ENCODE measurements around the gene PARVG.

DNA sequence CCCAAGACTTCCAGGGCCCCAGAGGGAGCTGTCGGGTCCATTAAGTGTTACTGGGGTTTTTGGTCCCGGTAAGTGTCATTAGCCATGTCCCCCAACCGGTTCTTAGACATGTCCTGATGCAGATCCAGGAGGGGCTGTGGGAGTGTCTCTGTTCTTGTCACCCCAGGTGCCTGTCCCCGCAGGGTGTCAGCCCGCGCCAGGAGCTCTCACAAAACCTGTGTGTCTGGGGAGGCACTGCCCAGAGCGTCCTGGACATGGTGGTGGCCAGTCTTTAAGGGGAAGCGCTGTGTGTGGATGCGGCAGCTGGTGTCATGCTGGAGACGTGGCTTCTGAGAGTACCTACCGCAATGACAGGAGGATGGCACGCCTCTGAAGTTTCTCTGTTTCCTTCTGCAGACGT, 12.5 kb upstream of the PARVG start:
- no peak for TF ChIP-seq CREB1 (IDR thresholded peaks at IDR 0.05)
- no peak for TF ChIP-seq CREB1 (CRISPR knock-in tag; IDR thresholded peaks at IDR 0.05)
- no peak for TF ChIP-seq SMARCA4 (IDR thresholded peaks at IDR 0.05)
- TF ChIP-seq RCOR1 (IDR thresholded peaks at IDR 0.05; ENCODE audit: borderline replicate concordance in 1 of 2, low read depth in 2 of 2, low read length in 2 of 2): no peak
- TF ChIP-seq CHD2 (IDR thresholded peaks at IDR 0.05; ENCODE audit: low read depth, low read length): no peak
- TF ChIP-seq, protein P1, sequence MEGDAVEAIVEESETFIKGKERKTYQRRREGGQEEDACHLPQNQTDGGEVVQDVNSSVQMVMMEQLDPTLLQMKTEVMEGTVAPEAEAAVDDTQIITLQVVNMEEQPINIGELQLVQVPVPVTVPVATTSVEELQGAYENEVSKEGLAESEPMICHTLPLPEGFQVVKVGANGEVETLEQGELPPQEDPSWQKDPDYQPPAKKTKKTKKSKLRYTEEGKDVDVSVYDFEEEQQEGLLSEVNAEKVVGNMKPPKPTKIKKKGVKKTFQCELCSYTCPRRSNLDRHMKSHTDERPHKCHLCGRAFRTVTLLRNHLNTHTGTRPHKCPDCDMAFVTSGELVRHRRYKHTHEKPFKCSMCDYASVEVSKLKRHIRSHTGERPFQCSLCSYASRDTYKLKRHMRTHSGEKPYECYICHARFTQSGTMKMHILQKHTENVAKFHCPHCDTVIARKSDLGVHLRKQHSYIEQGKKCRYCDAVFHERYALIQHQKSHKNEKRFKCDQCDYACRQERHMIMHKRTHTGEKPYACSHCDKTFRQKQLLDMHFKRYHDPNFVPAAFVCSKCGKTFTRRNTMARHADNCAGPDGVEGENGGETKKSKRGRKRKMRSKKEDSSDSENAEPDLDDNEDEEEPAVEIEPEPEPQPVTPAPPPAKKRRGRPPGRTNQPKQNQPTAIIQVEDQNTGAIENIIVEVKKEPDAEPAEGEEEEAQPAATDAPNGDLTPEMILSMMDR (IDR thresholded peaks at IDR 0.05 in 2 of 3, conservative IDR thresholded peaks at IDR 0.05 in 1 of 3; ENCODE audit: insufficient read depth in 2 of 3, low read depth in 1 of 3, low read length in 3 of 3): no peak
- no peak for TF ChIP-seq HEY1 (CRISPR knock-in tag; IDR thresholded peaks at IDR 0.05; ENCODE audit: borderline replicate concordance)
- TF ChIP-seq FOSL1 (tag; conservative IDR thresholded peaks at IDR 0.05): no peak
- TF ChIP-seq CAMTA2 (CRISPR knock-in tag; conservative IDR thresholded peaks at IDR 0.05): no peak
- TF ChIP-seq ZFP30 (CRISPR knock-in tag; IDR thresholded peaks at IDR 0.05; ENCODE audit: borderline replicate concordance): no peak
- TF ChIP-seq, protein P2, sequence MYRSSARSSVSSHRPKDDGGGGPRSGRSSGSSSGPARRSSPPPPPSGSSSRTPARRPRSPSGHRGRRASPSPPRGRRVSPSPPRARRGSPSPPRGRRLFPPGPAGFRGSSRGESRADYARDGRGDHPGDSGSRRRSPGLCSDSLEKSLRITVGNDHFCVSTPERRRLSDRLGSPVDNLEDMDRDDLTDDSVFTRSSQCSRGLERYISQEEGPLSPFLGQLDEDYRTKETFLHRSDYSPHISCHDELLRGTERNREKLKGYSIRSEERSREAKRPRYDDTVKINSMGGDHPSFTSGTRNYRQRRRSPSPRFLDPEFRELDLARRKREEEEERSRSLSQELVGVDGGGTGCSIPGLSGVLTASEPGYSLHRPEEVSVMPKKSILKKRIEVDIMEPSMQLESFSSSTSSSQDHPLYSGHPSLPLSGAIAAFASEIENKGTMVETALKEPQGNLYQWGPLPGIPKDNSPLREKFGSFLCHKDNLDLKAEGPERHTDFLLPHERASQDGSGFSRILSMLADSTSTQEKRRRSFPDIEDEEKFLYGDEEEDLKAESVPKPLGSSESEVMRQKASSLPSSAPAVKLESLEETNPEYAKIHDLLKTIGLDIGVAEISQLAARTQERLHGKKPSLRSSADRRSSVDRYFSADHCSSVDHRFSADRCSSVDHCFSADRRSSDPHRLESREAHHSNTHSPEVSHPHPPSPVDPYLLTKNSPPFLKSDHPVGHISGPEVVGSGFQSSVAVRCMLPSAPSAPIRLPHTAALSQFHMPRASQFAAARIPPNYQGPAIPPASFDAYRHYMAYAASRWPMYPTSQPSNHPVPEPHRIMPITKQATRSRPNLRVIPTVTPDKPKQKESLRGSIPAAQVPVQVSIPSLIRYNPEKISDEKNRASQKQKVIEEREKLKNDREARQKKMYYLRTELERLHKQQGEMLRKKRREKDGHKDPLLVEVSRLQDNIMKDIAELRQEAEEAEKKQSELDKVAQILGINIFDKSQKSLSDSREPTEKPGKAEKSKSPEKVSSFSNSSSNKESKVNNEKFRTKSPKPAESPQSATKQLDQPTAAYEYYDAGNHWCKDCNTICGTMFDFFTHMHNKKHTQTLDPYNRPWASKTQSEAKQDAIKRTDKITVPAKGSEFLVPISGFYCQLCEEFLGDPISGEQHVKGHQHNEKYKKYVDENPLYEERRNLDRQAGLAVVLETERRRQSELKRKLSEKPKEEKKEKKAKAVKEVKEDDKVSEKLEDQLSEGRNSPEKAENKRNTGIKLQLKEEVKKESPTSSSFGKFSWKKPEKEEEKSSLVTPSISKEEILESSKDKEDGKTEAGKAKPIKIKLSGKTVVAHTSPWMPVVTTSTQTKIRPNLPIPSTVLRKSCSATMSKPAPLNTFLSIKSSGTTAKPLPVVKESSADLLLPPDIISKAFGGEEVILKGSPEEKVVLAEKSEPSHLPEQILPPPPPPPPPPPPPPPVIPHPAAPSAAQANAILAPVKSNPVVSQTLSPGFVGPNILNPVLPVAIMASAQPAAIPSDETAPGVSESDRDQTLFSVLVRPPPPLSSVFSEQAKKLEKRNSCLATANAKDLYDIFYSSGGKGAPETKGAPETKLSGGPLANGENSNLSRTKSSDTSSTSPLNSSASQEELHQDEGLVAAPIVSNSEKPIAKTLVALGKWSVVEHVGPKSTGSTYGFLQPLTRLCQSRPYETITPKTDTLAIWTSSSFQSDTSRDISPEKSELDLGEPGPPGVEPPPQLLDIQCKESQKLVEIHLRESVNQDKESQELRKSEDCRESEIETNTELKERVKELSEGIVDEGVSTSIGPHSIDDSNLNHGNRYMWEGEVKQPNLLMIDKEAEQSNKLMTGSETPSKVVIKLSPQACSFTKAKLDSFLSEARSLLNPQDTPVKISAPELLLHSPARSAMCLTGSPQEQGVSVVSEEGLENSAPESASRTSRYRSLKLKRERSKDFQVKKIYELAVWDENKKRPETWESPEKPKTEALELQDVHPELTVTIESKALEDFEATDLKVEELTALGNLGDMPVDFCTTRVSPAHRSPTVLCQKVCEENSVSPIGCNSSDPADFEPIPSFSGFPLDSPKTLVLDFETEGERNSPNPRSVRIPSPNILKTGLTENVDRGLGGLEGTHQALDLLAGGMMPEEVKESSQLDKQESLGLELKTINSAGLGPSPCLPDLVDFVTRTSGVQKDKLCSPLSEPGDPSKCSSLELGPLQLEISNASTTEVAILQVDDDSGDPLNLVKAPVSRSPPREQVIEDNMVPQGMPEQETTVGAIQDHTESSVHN (IDR thresholded peaks at IDR 0.05; ENCODE audit: borderline replicate concordance in 1 of 2, low read depth in 1 of 2): no peak

All from K562 (cell line).